ENCODE data around the gene KIDINS220.

KIDINS220 gene

GRCh38 chr2:8836971-8837794, at the start of gene KIDINS220:
Gene KIDINS220 (minus strand): TSS chr2:8837613. CDS start chr2:8827093, 10,520 bp downstream.
- H3K9me3 ChIP-seq (ENCODE audit: severe bottlenecking): no peaks in the 10 kb centered on the region
- peak within 1 kb of the TSS; percentile 91 for H3K4me3 ChIP-seq (ENCODE audit: low read depth, low read length)
- H3K27ac ChIP-seq: peak within 1 kb of the TSS; percentile 67
- peaks cover 5% of the 10 kb centered on the region for H3K36me3 ChIP-seq
- DNase-seq: peak; percentile 86
- H3K27me3 ChIP-seq (ENCODE audit: insufficient read depth, low read depth, severe bottlenecking): no peaks in the 10 kb centered on the region
- no peak for TF ChIP-seq CTCF (IDR thresholded peaks at IDR 0.05; ENCODE audit: low read depth, low read length)

GRCh38 chr2:8886876-8887275, 49.5 kb upstream of the KIDINS220 start:
- no peak for DNase-seq
- no peak overlapping the region for H3K27ac ChIP-seq

GRCh38 chr2:8886202-8886518, 48.7 kb upstream of the KIDINS220 start:
- Histone ChIP-seq H3K27me3 (ENCODE audit: insufficient read depth, low read depth, severe bottlenecking) (no peaks in the 10 kb centered on the region), H3K27ac (no peak overlapping the region), H3K4me3 (ENCODE audit: low read depth, low read length) (no peak overlapping the region), H3K36me3 (peaks cover 13% of the 10 kb centered on the region), H3K9me3 (ENCODE audit: severe bottlenecking) (no peaks in the 10 kb centered on the region)
- DNase-seq: no peak
- TF ChIP-seq CTCF (IDR thresholded peaks at IDR 0.05; ENCODE audit: low read depth, low read length): no peak

More at GRCh38 chr2:8886876-8887275, 49.5 kb upstream of the KIDINS220 start:
- Histone ChIP-seq H3K27me3 (ENCODE audit: insufficient read depth, low read depth, severe bottlenecking) (no peaks in the 10 kb centered on the region), H3K9me3 (ENCODE audit: severe bottlenecking) (no peaks in the 10 kb centered on the region), H3K4me3 (ENCODE audit: low read depth, low read length) (no peak overlapping the region), H3K36me3 (peaks cover 10% of the 10 kb centered on the region)
- no peak for TF ChIP-seq CTCF (IDR thresholded peaks at IDR 0.05; ENCODE audit: low read depth, low read length)

- peaks cover 13% of the 10 kb centered on the region for H3K36me3 ChIP-seq
- H3K27me3 ChIP-seq (ENCODE audit: insufficient read depth, low read depth, severe bottlenecking): no peaks in the 10 kb centered on the region
- no peak overlapping the region for H3K27ac ChIP-seq
- no peak for TF ChIP-seq CTCF (IDR thresholded peaks at IDR 0.05; ENCODE audit: low read depth, low read length)
- no peak overlapping the region for H3K4me3 ChIP-seq (ENCODE audit: low read depth, low read length)
- no peaks in the 10 kb centered on the region for H3K9me3 ChIP-seq (ENCODE audit: severe bottlenecking)
- DNase-seq: no peak
Observed at GRCh38 chr2:8885449-8886201, 48.2 kb upstream of the KIDINS220 start.

GRCh38 chr2:8884812-8885211, 47.4 kb upstream of the KIDINS220 start:
- TF ChIP-seq CTCF (IDR thresholded peaks at IDR 0.05; ENCODE audit: low read depth, low read length): no peak
- Histone ChIP-seq H3K27ac (no peak overlapping the region), H3K9me3 (ENCODE audit: severe bottlenecking) (no peaks in the 10 kb centered on the region), H3K27me3 (ENCODE audit: insufficient read depth, low read depth, severe bottlenecking) (no peaks in the 10 kb centered on the region), H3K4me3 (ENCODE audit: low read depth, low read length) (no peak overlapping the region), H3K36me3 (peaks cover 13% of the 10 kb centered on the region)
- DNase-seq: no peak
